Measurements from ENCODE around the gene ZFP36L2.

ZFP36L2 gene

DNA sequence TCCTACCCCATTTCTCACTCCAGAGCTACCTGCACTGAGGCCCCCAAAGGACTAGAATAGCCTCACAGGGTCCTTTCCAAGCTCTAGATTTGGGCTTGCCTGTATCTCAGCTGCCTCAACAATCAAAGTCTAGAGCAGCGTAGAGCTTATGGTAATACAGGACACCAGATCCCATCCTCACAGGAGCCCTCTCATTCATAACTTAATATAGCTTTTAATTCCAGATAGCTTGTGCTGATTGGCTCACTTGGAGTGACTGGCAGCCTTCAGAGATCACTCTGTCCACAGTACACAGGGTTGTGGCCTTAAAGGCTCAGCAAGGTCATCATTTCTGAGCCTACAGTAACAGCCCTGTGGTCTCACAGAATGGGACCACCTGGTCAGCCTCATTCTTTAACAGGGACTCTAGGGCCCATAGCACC, 51.4 kb downstream of the ZFP36L2 start:
- DNase-seq (ENCODE audit: extremely low read depth, low read depth) = no peak

DNA sequence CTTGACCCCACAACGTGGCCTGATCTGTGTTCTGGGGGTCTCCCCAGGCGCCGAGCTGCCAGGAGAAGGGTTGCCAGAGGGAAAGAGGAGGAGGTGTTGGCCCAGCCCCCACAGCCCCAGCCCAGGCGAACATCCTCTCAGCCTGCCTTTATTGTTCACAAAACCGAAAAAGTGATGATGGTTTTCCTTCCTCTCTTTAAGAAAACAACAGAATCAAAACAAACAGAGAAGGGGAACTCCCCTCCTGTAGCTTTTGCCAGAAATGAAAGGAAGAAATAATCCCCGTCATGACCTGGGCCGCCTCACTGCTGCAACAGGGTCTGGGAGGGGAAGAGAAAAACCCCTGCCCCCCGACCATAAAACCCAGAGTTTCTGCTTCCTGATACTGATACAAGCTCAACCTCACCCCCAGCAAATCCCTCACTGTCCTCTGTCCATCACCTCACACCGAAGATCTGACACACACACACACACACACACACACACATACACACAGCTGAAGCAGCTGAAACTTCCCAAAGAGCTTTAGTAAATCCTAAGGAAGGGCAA, 52.0 kb downstream of the ZFP36L2 start:
- no peak for TF ChIP-seq CTCF (IDR thresholded peaks at IDR 0.05; ENCODE audit: low read depth, low read length)
- DNase-seq (ENCODE audit: extremely low read depth, low read depth) = no peak

More for the DNA sequence above, 51.4 kb downstream of the ZFP36L2 start:
- TF ChIP-seq CTCF (IDR thresholded peaks at IDR 0.05; ENCODE audit: low read depth, low read length) = no peak

All from AG09319 (cell line).